H9 (cell line): Measurements from ENCODE around the gene TIFAB. TPM values are rescaled to one million over a fixed set of nuclear protein-coding genes. Genes with fewer than 3 reads are reported as not detected.

ENCODE experiments used
- DNase-seq: peaks from one replicate; pipeline ENCODE4 v3.0.0-alpha.2; 2017
- H2AFZ ChIP-seq: one replicate; pipeline ENCODE4 v1.6.1; 2013; ENCODE audit warnings: mild to moderate bottlenecking, low read length, control low read depth, moderate library complexity
- H2AK5ac ChIP-seq: 2 replicates; pipeline ENCODE4 v1.6.1; 2013; ENCODE audit warnings: low read length, control low read depth, mixed read lengths; ENCODE audit not compliant: insufficient read length
- H2BK120ac ChIP-seq: one replicate; pipeline ENCODE4 v1.6.1; 2013; ENCODE audit warnings: low read depth, mild to moderate bottlenecking, low read length, control low read depth, inconsistent platforms; ENCODE audit not compliant: poor library complexity, severe bottlenecking
- H2BK12ac ChIP-seq: 2 replicates; pipeline ENCODE4 v1.6.1; 2013; ENCODE audit warnings: low read length, control low read depth, mixed read lengths, low read depth; ENCODE audit not compliant: insufficient read length
- H2BK15ac ChIP-seq: 2 replicates; pipeline ENCODE4 v1.6.1; 2013; ENCODE audit warnings: low read depth, low read length, control low read depth
- H2BK20ac ChIP-seq: one replicate; pipeline ENCODE4 v1.6.1; 2013; ENCODE audit warnings: low read depth, mild to moderate bottlenecking, low read length, control low read depth, inconsistent platforms; ENCODE audit not compliant: poor library complexity, severe bottlenecking
- H2BK5ac ChIP-seq: 2 replicates; pipeline ENCODE4 v1.6.1; 2013; ENCODE audit warnings: low read length, control low read depth, mixed read lengths; ENCODE audit not compliant: insufficient read length
- H3K14ac ChIP-seq: 2 replicates; pipeline ENCODE4 v1.6.1; 2013; ENCODE audit warnings: low read length, control low read depth; ENCODE audit not compliant: insufficient read depth
- H3K18ac ChIP-seq: 2 replicates; pipeline ENCODE4 v1.6.1; 2013; ENCODE audit warnings: low read depth, mild to moderate bottlenecking, mixed read lengths, low read length, control low read depth; ENCODE audit not compliant: insufficient read length
- H3K23ac ChIP-seq: 2 replicates; pipeline ENCODE4 v1.6.1; 2013; ENCODE audit warnings: low read length, control low read depth, mixed read lengths, low read depth; ENCODE audit not compliant: insufficient read length
- H3K23me2 ChIP-seq: 2 replicates; pipeline ENCODE4 v1.6.1; 2013; ENCODE audit warnings: low read depth, mild to moderate bottlenecking, mixed read lengths, low read length, control low read depth; ENCODE audit not compliant: insufficient read length, poor library complexity, severe bottlenecking
- H3K27ac ChIP-seq: 2 replicates; pipeline ENCODE4 v1.5.1; 2013; ENCODE audit warnings: low read length, control low read depth, mixed read lengths, low read depth; ENCODE audit not compliant: insufficient read length
- H3K27me3 ChIP-seq: 2 replicates; pipeline ENCODE4 v1.6.1; 2013; ENCODE audit warnings: low read length, control low read depth, inconsistent platforms; ENCODE audit not compliant: insufficient read depth
- H3K4ac ChIP-seq: 2 replicates; pipeline ENCODE4 v1.6.1; 2013; ENCODE audit warnings: low read depth, mild to moderate bottlenecking, control low read depth, inconsistent platforms, low read length, moderate library complexity
- H3K4me1 ChIP-seq: 2 replicates; pipeline ENCODE4 v1.6.1; 2013; ENCODE audit warnings: low read length, control low read depth, inconsistent platforms; ENCODE audit not compliant: insufficient read depth
- H3K4me2 ChIP-seq: 2 replicates; pipeline ENCODE4 v1.6.1; 2013; ENCODE audit warnings: low read length, control low read depth, mixed read lengths; ENCODE audit not compliant: insufficient read length, insufficient read depth
- H3K56ac ChIP-seq: 2 replicates; pipeline ENCODE4 v1.6.1; 2013; ENCODE audit warnings: low read depth, mild to moderate bottlenecking, mixed read lengths, low read length, control low read depth; ENCODE audit not compliant: insufficient read length
- H3K79me1 ChIP-seq: 2 replicates; pipeline ENCODE4 v1.6.1; 2013; ENCODE audit warnings: low read depth, mild to moderate bottlenecking, moderate library complexity, low read length, control low read depth, inconsistent platforms; ENCODE audit not compliant: insufficient read depth, poor library complexity, severe bottlenecking
- H3K79me2 ChIP-seq: 2 replicates; pipeline ENCODE4 v1.6.1; 2013; ENCODE audit warnings: low read length, control low read depth, inconsistent platforms; ENCODE audit not compliant: insufficient read depth
- H3K9ac ChIP-seq: 2 replicates; pipeline ENCODE4 v1.6.1; 2013; ENCODE audit warnings: low read length, control low read depth, mixed read lengths; ENCODE audit not compliant: insufficient read length; ENCODE audit errors: extremely low read depth
- H3K9me3 ChIP-seq: one replicate; pipeline ENCODE4 v1.6.1; 2013; ENCODE audit warnings: low read depth, low read length, inconsistent platforms; ENCODE audit not compliant: control insufficient read depth
- H3T11ph ChIP-seq: one replicate; pipeline ENCODE4 v1.6.1; 2013; ENCODE audit warnings: mild to moderate bottlenecking, low read length, control low read depth, inconsistent platforms
- H4K20me1 ChIP-seq: one replicate; pipeline ENCODE4 v1.6.1; 2013; ENCODE audit not compliant: control insufficient read depth, insufficient read length, insufficient read depth
- H4K5ac ChIP-seq: 2 replicates; pipeline ENCODE4 v1.6.1; 2013; ENCODE audit warnings: low read depth, mild to moderate bottlenecking, mixed read lengths, low read length, control low read depth; ENCODE audit not compliant: insufficient read length
- H4K8ac ChIP-seq: replicated peaks from 2 replicates; pipeline ENCODE4 v1.6.1; 2013; ENCODE audit warnings: low read length, control low read depth, mixed read lengths, low read depth; ENCODE audit not compliant: insufficient read length
- H4K91ac ChIP-seq: 2 replicates; pipeline ENCODE4 v1.6.1; 2013; ENCODE audit warnings: low read depth, mild to moderate bottlenecking, moderate library complexity, mixed read lengths, low read length, control low read depth; ENCODE audit not compliant: insufficient read length
- H3K27ac Mint-ChIP-seq, 3 experiments: 2 replicates in 2 of 3; 3 replicates in 1 of 3; pipeline ENCODE4 v1.8.0; 2020 to 2021; ENCODE audit warnings: mixed read lengths in 3 of 3, mild to moderate bottlenecking in 1 of 3, moderate library complexity in 1 of 3
- H3K27me3 Mint-ChIP-seq: 2 replicates; pipeline ENCODE4 v1.8.0; 2021; ENCODE audit warnings: low read depth, mild to moderate bottlenecking, moderate library complexity, mixed read lengths
- H3K36me3 Mint-ChIP-seq, 3 experiments: 2 replicates in 2 of 3; 3 replicates in 1 of 3; pipeline ENCODE4 v1.8.0; 2020 to 2021; ENCODE audit warnings: low read depth in 3 of 3, mixed read lengths in 3 of 3; ENCODE audit not compliant: insufficient read depth in 1 of 3
- H3K4me1 Mint-ChIP-seq, 2 experiments: 2 replicates each; pipeline ENCODE4 v1.8.0; 2020; ENCODE audit warnings: mixed read lengths in 2 of 2
- H3K4me3 Mint-ChIP-seq, 2 experiments: 2 replicates in 1 of 2; 3 replicates in 1 of 2; pipeline ENCODE4 v1.8.0; 2020 to 2021; ENCODE audit warnings: mild to moderate bottlenecking in 2 of 2, mixed read lengths in 2 of 2, moderate library complexity in 1 of 2
- H3K9me3 Mint-ChIP-seq, 2 experiments: 2 replicates in 1 of 2; 3 replicates in 1 of 2; pipeline ENCODE4 v1.8.0; 2020; ENCODE audit warnings: mild to moderate bottlenecking in 2 of 2, mixed read lengths in 2 of 2, moderate library complexity in 1 of 2
- CTCF ChIP-seq: fragments of 200-600 bp; sonication (generic); conservative IDR thresholded peaks from 3 replicates; pipeline ENCODE4 v1.8.0; 2021; ENCODE audit warnings: antibody characterized with exemption, mild to moderate bottlenecking
- WGBS: extraction: QIAGEN DNeasy Blood & Tissue Kit; methylation state at CpG from one replicate; pipeline ENCODE4 v1.1.7; 2013; ENCODE audit warnings: missing lambda C conversion rate, low lambda C conversion rate, mixed read lengths; ENCODE audit not compliant: insufficient read length; ENCODE audit errors: extremely low coverage; 5-methylcytosine and 5-hydroxymethylcytosine counted together
- total RNA-seq: library from RNA; stranded (reverse); gene quantifications from 2 replicates; pipeline ENCODE4 v1.2.1, GENCODE V29; 2021

TIFAB gene
- total RNA-seq, 1 experiment from 2014 or later = not detected

GRCh38 chr5:135448071-135448739 is 3.9 kb downstream of the TIFAB start:
- Histone ChIP-seq H3K18ac (no peak overlapping the region), H2BK120ac (no peak overlapping the region), H2BK12ac (no peak overlapping the region), H3K4ac (no peak overlapping the region), H2BK20ac (no peak overlapping the region), H2AK5ac (no peak overlapping the region), H3T11ph (no peak overlapping the region), H4K91ac (no peak overlapping the region), H4K8ac (no peak overlapping the region), H3K9ac (no peak overlapping the region), H3K79me2 (no peaks in the 10 kb centered on the region), H2AFZ (no peak overlapping the region), H3K14ac (no peak overlapping the region), H4K20me1 (no peaks in the 10 kb centered on the region), H3K27ac (no peak overlapping the region), H4K5ac (no peak overlapping the region), H3K9me3 (no peaks in the 10 kb centered on the region), H3K27me3 (peaks cover 2% of the 10 kb centered on the region; the same call in 1 of the 2 replicates), H2BK5ac (no peak overlapping the region), H3K56ac (no peak overlapping the region), H3K4me1 (no peaks in the 10 kb centered on the region), H3K23ac (no peak overlapping the region), H3K79me1 (no peaks in the 10 kb centered on the region), H3K4me2 (no peak overlapping the region), H2BK15ac (no peak overlapping the region), H3K23me2 (no peaks in the 10 kb centered on the region)
- H3K4me1 Mint-ChIP-seq = peaks cover 8 to 10% of the 10 kb centered on the region in 2 experiments
- H3K4me3 Mint-ChIP-seq = no peak overlapping the region
- WGBS = no CpG with 5 or more reads among the region's 9 CpGs
- H3K27ac Mint-ChIP-seq = no peak overlapping the region
- H3K36me3 Mint-ChIP-seq = no peaks in the 10 kb centered on the region
- DNase-seq = no peak
- no peak for TF ChIP-seq CTCF
- no peaks in the 10 kb centered on the region; a peak in 1 of 5 replicates for H3K9me3 Mint-ChIP-seq
- H3K27me3 Mint-ChIP-seq = peaks cover 84% of the 10 kb centered on the region
